Stimulated activated CD4-positive, alpha-beta T cell treated with anti-CD3 and anti-CD28 coated beads, TNF-alpha, amount 100 ng/mL, for 4 hours (primary cell): ENCODE results near the gene GGA3.

Source experiments
- DNase-seq, 3 experiments: peaks; one replicate each; pipeline ENCODE4 v3.0.0-alpha.2; 2020; ENCODE audit warnings: low read depth in 3 of 3

The GGA3 gene

DNA sequence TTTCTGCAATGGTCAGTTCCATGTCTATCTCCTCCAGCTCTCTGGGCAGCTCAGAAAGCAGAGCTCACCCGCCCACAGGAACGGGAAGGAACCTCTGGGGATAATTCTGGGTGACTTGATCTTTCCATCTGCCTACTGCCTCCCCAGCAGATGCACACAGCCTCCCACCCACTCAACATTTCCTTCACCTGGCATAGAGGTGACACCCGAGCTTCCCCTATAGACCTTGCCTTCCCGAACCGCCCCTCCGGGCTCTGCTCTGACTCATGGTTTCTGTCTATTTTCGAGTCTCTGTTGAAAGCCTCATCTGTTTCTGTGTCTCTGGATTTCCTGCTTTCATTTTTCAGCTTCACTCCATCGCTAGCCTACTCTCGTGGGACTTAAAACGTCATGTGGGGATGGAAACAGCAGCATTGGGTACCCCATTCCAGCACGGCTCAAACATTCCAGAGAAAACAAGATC is 11.4 kb downstream of the GGA3 start:
- peak; percentile 51 to 86 (median 76) for DNase-seq

DNA sequence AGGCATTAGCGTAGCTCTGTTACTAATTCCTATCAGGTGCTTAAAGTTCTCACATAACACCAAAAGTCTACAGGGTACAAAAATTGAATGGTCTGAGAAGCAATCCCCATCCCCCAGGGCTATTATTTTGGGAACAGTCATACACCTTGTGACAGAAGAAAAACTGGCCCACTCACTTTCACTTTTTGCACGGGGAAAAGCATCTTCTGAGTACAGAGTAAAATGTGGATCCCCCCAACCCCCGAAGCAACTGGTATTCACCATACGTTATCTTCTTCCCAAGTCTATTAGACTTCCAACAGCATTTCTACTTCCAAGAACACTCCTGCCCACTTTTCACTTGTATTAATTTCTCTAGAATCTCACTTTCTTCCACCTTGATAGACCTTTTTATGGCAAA is 11.8 kb downstream of the GGA3 start:
- DNase-seq, result no peak

DNA sequence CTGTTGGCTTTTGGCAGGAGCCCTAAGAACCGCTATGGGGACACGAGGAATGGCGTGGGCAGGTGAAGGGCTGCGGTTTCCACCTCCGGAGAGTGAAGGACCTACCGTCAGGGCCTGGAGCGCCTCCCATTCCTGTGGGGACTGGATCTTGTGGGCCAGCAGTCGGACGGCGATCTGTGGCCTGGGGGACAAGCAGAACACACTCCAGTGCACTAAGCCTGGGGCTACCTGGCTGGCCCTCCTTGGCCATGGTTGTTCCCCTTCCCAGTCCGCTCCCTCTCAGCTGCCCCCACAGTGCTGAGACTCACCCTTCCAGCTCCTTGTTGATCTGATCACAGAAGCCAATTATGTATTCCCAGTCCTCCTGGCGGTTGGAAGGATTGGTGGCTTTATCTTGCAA is 15.0 kb downstream of the GGA3 start:
- DNase-seq, result no peak

DNA sequence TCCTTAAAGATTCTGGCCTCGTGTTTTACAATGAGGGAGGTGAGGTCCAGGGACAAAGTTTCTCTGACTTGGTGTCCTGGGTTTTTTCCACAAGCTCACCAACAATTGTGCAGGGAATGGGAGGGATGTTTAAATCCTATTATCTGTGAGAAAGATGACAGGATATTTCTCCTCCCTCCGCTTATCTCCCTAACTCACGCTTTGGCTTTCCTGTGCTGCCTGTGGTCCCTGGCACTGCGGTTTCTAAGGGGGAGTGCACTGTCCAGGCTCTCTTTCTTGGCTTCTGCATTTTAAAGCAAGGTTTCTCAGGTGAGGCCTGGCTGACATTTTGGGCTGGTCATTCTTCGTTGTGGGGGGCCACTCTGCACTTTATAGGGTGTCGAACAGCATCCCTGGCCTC is 16.4 kb downstream of the GGA3 start:
- no peak for DNase-seq

GRCh38 chr17:75244133-75244866 is 17.1 kb downstream of the GGA3 start:
- no peak for DNase-seq

- DNase-seq, result no peak
Measured at GRCh38 chr17:75242461-75243042, 18.9 kb downstream of the GGA3 start.

- no peak for DNase-seq
Measured at GRCh38 chr17:75241996-75242460, 19.4 kb downstream of the GGA3 start.

GRCh38 chr17:75241502-75241901 is 19.9 kb downstream of the GGA3 start:
- no peak for DNase-seq

- DNase-seq, result no peak
Measured at GRCh38 chr17:75241143-75241430, 20.3 kb downstream of the GGA3 start.

DNA sequence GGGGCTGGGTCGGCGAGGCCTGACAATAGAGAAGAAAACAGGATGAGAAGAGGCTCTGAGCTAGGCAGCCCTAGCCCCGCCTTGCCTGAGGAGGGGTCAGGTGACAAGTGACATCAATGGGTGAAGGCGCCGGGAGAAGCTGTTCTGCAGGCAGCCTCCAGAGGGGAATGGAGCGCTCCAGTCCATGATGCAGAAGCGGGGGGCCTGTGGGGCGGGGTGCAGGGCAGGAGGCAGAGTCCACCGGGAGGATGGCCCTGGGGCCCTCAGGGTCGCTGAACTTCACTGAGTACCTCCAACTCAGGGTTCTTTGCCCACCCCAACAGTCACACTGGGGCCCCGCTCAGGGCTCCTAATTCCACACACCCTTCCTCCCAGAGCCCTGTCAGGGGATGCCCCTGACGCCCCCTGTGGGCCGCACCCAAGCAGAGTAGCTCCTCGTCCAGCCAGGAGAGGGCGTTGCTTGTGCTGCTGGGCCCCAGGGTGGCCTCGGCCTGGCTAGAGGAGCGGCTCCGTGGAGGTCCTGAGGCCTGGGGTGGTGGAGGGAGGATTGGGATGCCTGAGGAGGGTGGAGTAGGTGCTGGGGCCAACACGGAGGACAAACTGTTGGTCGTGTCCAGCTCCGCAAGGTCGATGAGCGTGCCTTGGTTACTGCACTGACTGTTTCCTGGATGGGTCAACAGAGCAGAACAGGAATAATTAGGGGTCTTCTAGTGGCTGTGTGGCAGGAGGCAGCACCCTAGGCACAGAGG is 20.8 kb downstream of the GGA3 start:
- DNase-seq, result peak in 2 of 3 experiments; percentile 29 to 31

DNA sequence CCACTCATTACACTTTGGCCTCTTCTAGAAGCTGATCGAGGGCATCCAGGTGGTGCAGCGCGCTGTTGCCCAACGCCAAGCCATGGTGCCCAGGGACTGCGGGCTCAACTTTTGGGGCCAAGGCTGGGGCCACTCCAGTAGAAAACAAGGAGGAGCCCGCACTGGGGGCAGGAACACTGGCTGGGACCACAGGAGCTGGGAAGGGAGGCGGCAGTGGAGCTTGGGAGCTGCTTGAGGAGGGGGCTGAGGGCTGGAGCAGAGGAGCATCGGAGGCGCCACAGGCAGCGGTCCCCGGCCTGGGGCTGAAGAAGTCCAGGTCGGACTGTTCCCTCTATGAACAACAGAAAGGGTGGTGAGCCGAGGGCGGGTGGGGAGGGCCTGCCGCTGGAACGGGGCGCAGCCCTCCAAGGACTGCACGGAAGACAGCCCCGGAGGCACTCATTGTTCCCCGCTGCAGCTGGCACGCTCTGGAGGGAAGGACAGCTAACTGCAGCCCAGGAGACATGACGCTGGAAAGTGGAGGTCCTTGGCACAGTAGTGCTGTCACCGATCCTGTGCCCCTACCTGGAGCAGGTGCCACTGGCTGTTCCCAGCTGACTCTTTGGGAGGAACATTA is 21.5 kb downstream of the GGA3 start:
- no peak for DNase-seq

DNA sequence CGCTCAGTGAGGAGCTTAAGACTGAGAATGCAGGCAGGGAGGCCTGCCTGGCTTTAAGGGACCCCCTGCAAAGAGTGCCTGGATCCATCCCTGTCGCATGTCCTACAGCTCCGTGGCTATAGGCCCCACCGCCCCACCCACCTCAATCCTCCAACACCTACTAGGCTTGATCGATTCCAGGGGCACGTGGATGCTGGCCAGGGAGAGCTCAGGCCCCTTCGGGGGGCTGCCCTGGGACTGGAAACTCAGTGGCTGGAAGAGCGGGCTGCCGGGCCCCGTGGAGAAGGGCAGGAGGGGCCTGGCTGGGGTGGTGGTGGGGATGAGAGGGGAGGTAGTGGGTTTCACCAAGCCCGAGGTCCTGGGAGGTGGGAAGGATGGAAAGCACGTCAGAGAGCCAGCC is 22.2 kb downstream of the GGA3 start:
- DNase-seq, result no peak

DNA sequence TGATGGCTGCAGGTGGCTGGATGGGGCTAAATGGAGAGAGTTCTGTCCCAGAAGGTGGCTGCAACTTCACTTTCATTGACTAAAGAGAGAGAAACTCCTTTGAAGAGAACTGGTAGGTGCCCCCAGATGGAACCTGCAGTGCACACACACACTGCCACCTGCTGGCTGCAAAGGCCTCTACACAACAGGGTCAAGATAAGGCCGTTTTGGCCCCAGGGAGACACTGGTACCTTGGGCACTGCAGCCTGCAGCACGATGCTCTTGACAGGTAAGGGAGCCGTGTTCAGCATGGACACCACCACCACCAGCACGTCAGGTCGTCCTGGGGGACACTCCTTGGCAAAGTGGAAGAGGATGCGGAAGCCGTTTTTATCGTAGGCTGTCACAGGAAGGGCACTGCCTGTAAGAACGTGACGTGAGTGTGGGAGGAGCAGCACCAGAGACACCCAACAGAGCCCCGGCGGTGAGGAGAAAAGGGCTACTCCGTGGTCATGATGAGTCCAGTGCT is 22.7 kb downstream of the GGA3 start:
- peak in 2 of 3 experiments; percentile 27 to 51 for DNase-seq

GRCh38 chr17:75238020-75238580 is 23.3 kb downstream of the GGA3 start:
- no peak for DNase-seq

GRCh38 chr17:75237100-75238014 is 24.0 kb downstream of the GGA3 start:
- DNase-seq, result no peak

- DNase-seq, result no peak
Measured at GRCh38 chr17:75232786-75233185, 28.6 kb downstream of the GGA3 start.

DNA sequence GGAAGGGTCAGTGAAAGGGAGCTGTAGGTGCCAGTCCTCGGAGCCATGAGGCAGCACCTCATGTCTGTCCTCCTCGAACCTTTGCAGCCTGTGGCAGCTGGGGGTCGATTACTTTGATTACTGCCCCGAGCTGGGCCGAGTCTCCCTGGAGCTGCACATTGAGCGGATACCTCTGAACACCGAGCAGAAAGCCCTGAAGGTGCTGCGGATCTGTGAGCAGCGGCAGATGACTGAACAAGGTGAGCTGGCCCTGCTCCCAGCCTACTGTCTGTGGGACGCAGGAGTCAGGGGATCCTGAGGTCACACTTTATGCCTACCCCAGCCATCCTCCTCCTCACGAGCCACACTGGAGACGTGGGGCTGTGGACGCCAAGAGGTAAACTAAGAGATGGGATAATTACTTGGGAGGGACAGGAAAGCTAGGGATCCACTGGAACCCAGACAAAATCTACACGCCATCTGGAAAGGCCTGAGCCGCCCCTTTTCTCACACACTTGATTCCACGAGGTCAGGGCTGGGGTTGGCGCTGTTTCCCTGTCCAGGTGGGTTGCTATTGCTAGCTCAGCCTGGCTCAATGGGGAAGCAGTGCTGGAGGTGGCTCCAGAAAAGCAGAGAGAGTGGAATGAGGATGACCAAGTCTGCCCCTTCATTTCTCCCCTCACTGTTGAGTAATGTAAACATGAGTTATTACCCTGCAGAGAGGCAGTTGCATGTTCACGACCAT is 29.5 kb downstream of the GGA3 start:
- DNase-seq, result no peak

DNA sequence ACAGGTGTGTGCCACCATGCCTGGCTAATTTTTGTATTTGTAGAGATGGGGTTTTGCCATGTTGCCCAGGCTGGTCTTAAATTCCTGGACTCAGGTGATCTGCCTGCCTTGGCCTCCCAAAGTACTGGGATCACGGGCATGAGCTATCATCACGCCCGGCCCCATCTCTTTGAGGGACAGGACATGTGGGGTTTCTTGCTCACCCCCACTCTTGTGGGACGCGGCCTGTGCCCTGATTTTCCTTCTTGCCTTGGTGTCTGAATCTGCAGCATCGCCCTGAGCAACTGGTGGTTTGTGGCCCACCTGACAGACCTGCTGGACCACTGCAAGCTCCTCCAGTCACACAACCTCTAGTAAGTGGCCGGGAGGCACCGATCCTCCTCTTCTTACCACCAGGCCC is 30.3 kb downstream of the GGA3 start:
- DNase-seq, result no peak

DNA sequence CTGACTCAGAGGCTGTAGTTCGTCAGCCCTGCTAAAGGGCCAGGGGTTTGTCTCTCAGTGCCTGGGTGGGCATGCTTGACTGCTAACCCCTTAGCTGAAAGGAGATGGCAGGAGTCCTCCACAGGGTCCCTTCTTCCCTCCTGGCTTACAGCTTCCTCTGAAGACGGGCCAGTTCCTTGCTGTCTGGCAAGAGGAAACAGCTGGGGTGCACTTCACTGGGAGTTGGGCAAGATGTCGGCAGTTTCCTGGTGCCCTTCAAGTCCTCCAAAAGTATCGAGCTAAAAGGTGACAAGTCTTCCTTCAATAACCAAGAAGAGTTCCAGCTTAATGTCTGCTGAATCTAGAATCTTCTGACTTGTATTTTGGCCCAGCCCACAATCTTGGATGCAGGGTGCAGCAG is 32.6 kb downstream of the GGA3 start:
- DNase-seq, result no peak

- DNase-seq, result no peak
Measured at GRCh38 chr17:75228305-75228704, 33.1 kb downstream of the GGA3 start.
